ENCODE data around the gene OR3A3.
"Not testable (repeated sequence)": the region's sequence is repeated elsewhere in the genome, so short reads cannot be mapped to it uniquely, and the experiment has no call there.

The OR3A3 gene

DNA sequence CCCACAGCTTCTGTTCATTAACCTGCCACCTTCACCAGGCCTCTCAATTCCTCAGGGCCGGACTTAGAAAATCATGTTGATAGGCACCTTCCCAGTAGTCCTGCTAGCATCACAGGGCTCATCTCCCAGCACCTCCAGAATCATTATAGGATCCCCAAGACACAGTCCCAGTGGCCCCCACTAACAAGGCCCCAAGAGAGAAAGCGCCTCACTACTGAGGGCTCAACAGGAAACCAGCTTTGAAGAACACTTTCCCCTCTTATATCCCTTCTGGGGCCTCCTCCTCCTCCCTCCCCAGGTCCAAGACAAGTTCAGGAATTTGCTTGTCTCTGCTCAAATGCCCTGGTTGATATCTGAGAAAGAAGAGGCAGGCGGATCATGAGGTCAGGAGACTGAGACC lies at the start of gene OR3A3:
OR3A3 (plus strand) TSS at position 301 of the 400 bp plus-strand sequence.
- Histone ChIP-seq H3K4me1 (no peaks in the 10 kb centered on the region), H3K36me3 (no peaks in the 10 kb centered on the region), H3K27me3 (no peaks in the 10 kb centered on the region), H3K9me3 (peaks cover 0 to 13% (median 4%) of the 10 kb centered on the region in 3 donors), H3K4me3 (no peak within 1 kb of the TSS), H3K27ac (no peak within 1 kb of the TSS)
- TF ChIP-seq, protein P1, sequence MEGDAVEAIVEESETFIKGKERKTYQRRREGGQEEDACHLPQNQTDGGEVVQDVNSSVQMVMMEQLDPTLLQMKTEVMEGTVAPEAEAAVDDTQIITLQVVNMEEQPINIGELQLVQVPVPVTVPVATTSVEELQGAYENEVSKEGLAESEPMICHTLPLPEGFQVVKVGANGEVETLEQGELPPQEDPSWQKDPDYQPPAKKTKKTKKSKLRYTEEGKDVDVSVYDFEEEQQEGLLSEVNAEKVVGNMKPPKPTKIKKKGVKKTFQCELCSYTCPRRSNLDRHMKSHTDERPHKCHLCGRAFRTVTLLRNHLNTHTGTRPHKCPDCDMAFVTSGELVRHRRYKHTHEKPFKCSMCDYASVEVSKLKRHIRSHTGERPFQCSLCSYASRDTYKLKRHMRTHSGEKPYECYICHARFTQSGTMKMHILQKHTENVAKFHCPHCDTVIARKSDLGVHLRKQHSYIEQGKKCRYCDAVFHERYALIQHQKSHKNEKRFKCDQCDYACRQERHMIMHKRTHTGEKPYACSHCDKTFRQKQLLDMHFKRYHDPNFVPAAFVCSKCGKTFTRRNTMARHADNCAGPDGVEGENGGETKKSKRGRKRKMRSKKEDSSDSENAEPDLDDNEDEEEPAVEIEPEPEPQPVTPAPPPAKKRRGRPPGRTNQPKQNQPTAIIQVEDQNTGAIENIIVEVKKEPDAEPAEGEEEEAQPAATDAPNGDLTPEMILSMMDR (IDR thresholded peaks at IDR 0.05), result no peak
- intact Hi-C loops (cut with DNase I; ENCODE audit: low total_unique reads), result no loop called here
- DNase-seq, result no peak

DNA sequence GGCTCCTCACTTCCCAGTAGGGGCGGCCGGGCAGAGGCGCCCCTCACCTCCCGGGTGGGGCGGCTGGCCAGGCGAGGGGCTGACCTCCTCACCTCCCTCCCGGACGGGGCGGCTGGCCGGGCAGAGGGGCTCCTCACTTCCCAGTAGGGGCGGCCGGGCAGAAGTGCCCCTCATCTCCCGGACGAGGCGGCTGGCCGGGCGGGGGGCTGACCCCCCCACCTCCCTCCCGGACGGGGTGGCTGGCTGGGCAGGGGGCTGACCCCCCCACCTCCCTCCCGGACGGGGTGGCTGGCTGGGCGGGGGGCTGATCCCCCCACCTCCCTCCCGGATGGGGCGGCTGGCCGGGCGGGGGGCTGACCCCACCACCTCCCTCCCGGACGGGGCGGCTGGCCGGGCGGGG lies 40.0 kb upstream of the OR3A3 start:
- H3K4me1 ChIP-seq; H3K36me3 ChIP-seq; DNase-seq; H3K9me3 ChIP-seq; intact Hi-C loops (cut with DNase I; ENCODE audit: low total_unique reads); H3K27ac ChIP-seq; H3K27me3 ChIP-seq; H3K4me3 ChIP-seq: not testable (repeated sequence)

DNA sequence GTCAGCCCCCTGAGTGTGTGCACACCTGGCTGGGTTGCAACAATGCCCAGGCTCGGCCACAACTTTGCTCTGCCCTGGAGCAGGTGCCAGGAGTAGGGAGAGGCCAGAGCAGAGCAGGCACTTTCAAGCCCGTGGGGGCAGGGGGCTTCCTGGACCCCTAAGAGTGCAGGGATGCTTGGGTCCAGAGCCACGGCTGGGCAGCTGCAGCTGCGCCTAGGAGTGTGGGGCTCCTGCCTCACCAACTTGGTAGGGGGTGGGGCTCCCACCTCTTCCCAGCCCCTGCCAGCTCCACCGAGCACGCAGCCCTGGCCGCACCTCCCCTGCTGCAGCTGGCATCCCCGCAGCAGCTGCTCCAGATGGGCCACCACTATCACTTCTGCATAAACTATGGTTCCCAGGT lies 32.8 kb upstream of the OR3A3 start:
- no peak overlapping the region for H3K4me3 ChIP-seq
- H3K27ac ChIP-seq, result no peak overlapping the region
- H3K4me1 ChIP-seq, result no peaks in the 10 kb centered on the region
- peaks cover 0 to 4% (median 0%) of the 10 kb centered on the region in 3 donors for H3K9me3 ChIP-seq
- intact Hi-C loops (cut with DNase I; ENCODE audit: low total_unique reads), result no loop called here
- peaks cover 0 to 5% of the 10 kb centered on the region in 2 donors for H3K27me3 ChIP-seq
- TF ChIP-seq, protein P1 (IDR thresholded peaks at IDR 0.05), result no peak
- no peak for DNase-seq
- H3K36me3 ChIP-seq, result no peaks in the 10 kb centered on the region

DNA sequence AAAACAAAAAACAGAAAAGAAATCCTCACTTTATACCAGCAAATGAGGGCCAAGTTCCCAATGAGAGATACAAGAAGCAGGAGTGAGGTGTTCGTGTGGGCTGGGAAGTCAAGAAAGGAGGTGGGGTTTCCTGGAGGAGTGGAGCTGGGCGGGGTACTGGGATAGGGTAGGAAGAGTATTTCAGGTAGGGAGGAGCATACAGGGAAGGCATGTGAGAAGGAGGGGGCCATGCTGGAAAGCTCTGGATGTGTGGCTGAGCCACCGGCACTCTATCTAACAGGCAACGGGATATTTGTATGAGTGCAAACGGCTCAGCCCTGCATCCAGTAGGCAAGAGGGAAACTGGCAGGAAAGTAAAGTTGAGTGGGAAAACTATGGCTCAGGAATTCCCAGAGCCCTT lies 29.2 kb upstream of the OR3A3 start:
- TF ChIP-seq, protein P1 (IDR thresholded peaks at IDR 0.05), result no peak
- Histone ChIP-seq H3K9me3 (peaks cover 0 to 11% (median 0%) of the 10 kb centered on the region in 3 donors), H3K27ac (no peak overlapping the region), H3K4me1 (no peaks in the 10 kb centered on the region), H3K27me3 (peaks cover 0 to 17% of the 10 kb centered on the region in 2 donors), H3K4me3 (no peak overlapping the region), H3K36me3 (no peaks in the 10 kb centered on the region)
- no peak for DNase-seq
- intact Hi-C loops (cut with DNase I; ENCODE audit: low total_unique reads), result no loop called here

DNA sequence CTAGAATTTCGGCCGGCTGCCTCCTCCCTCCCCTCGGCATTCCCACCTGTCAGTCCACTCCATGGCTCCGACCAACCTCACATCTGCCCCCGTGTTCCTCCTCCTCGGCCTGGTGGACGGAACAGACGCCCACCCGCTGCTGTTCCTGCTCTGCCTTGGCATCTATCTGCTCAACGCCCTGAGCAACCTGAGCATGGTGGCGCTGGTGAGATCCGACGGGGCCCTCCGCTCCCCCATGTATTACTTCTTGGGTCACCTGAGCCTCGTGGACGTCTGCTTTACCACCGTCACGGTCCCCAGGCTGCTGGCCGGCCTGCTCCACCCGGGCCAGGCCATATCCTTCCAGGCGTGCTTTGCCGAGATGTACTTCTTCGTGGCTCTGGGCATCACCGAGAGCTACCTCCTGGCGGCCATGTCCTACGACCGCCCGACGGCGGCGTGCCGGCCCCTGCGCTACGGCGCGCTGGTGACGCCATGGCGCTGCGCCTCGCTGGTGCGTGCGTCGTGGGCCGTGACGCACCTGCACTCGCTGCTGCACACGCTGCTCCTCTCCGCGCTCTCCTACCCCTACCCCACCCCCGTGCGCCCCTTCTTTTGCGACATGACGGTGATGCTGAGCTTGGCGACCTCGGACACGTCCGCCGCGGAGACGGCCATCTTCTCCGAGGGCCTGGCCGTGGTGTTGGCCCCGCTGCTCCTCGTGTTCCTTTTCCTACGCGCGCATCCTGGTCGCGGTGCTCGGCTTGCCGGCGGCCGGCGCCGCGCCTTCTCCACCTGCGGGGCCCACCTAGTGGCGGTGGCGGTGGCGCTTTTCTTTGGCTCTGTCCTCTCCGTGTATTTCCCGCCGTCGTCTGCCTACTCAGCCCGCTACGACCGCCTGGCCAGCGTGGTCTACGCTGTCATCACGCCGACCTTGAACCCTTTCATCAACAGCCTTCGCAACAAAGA lies 25.0 kb upstream of the OR3A3 start, which contains the start of gene OR3A2:
OR3A2 (minus strand) TSS at position 440 of the 948 bp plus-strand sequence.
- Histone ChIP-seq H3K9me3 (peaks cover 0 to 11% (median 0%) of the 10 kb centered on the region in 3 donors), H3K4me3 (no peak within 1 kb of the TSS), H3K4me1 (no peaks in the 10 kb centered on the region), H3K27ac (no peak within 1 kb of the TSS), H3K27me3 (peaks cover 0 to 12% of the 10 kb centered on the region in 2 donors), H3K36me3 (no peaks in the 10 kb centered on the region)
- DNase-seq, result no peak
- intact Hi-C loops (cut with DNase I; ENCODE audit: low total_unique reads), result no loop called here
- TF ChIP-seq, protein P1 (IDR thresholded peaks at IDR 0.05), result no peak

DNA sequence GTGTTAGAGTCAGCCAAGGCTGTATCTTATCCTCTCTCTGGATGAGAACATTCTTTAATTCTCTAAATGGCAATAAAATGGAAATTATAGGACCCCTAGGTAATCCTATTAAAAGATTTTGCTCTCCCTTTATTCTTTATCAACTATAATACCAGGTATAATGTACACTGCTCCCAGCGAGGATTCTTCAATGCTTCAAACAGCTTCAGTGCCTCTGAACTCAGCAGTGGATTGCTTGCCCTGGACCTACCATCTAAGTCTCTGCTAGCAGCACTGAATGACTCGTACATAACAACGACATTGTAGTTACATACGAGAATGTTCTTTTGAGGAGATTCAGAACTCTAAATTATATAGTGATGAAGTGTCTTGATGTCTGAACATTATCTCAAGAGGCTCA lies 21.4 kb upstream of the OR3A3 start:
- no peaks in the 10 kb centered on the region for H3K36me3 ChIP-seq
- intact Hi-C loops (cut with DNase I; ENCODE audit: low total_unique reads), result no loop called here

DNA sequence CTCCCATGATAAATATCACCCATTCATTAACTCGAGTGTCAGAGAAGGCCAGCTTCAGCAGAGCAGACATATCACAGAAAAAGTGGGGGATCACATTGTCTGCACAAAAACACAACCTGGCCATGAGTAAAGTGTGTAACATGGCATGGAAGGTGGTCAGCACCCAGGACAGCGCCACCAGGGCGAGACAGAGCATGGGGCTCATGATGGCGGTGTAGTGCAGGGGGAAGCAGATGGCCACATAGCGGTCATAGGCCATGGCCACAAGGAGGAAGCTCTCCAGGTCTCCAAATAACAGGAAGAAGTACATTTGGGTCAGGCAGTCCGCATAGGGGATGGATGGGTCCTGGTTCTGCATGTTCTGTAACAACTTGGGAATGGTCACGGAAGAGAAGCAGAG lies 13.4 kb upstream of the OR3A3 start:
- H3K36me3 ChIP-seq; H3K9me3 ChIP-seq; intact Hi-C loops (cut with DNase I; ENCODE audit: low total_unique reads); H3K27ac ChIP-seq; H3K27me3 ChIP-seq; H3K4me3 ChIP-seq; H3K4me1 ChIP-seq; DNase-seq: not testable (repeated sequence)

More for the DNA sequence above, 21.4 kb upstream of the OR3A3 start:
- Histone ChIP-seq H3K27me3 (peaks cover 0 to 12% of the 10 kb centered on the region in 2 donors), H3K9me3 (peaks cover 0 to 11% (median 0%) of the 10 kb centered on the region in 3 donors), H3K27ac (no peak overlapping the region), H3K4me1 (no peaks in the 10 kb centered on the region), H3K4me3 (no peak overlapping the region)
- no peak for DNase-seq
- TF ChIP-seq, protein P1 (IDR thresholded peaks at IDR 0.05), result no peak

All from tibial artery (tissue), 4 donors.